Stimulated activated CD4-positive, alpha-beta T cell treated with anti-CD3 and anti-CD28 coated beads, Interleukin-4, amount 100 ng/mL, for 48 hours (primary cell): Measurements from ENCODE around the gene CHST11.
A peak's percentile ranks its signal among the peaks of the same experiment; 100 is the strongest.
"Not testable (repeated sequence)": the region's sequence is repeated elsewhere in the genome, so short reads cannot be mapped to it uniquely, and the experiment has no call there.

Source experiments
- DNase-seq, 2 donors: peaks; one replicate each; pipeline ENCODE4 v3.0.0-alpha.2; 2020; ENCODE audit warnings: low read depth in 2 of 2

The CHST11 gene

DNA sequence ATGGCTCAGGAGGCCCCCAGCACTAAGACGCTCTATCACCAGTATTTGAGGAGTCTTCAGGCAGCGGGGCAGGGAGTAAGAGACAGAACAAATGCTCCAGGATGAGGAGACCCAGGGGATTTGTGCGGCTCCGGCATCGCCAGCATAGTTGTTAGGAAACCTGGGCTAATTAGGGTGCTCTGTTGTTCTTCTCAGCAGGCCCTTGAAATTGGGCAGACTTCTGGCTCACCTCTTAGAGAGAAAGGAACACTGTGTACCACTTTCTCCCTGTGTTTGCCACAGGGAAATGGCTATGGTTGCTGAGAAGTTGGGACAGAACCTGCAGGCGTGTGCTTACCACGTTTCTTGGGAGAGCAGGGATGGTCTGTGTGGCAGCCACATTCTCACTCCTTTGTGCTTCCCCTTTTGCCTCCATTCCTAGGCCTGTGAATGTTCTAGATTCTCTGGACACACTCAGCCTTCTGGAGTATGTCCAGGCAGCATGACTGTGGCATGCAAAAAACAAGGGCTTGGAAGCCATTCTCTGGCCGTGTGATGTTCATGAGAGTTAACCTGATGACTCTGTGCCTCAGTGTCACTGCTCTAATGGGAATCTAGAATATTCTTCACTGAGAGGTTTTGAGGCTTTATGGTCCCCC lies 109.0 kb downstream of the CHST11 start:
- no peak for DNase-seq

DNA sequence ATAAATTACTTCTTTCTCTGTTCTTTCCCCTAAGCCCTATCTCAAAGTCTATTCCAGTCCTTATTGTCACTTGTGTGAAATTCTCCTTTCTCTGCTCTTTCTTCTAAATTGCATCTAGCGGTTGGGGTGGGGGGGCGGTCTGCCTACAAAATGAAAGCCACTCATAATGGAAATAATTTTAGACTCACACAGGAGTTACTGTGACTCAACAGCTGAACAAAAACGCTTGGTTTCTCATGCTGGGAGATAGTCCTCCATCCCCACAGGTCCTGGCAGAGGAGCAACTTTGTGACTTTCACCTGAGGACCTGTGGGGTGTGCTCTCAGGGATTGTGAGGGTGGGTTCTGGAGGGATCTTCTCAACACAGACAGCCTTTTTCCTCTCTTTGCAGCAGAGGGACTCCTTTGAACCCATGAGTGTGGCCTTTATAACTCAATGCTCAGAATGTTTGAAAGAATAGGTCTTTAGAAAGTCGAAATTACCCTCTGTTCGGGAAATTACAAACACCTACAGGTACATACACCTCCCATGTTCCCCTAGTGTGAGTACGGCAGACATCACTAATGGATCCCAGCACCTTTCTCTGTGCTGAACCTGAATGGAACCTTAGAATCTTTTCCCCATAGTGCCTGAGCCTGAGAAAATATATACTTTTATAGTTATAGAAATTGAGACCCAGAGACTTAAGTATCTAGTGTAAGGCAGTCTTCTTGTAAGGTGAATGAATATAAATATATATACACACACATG lies 109.7 kb downstream of the CHST11 start:
- DNase-seq: peak in 1 of 2 donors; percentile 20

- no peak for DNase-seq
These were observed 111.2 kb downstream of the CHST11 start for GRCh38 chr12:104567832-104568486.

- no peak for DNase-seq
These were observed 111.7 kb downstream of the CHST11 start for GRCh38 chr12:104568487-104568868.

- DNase-seq: no peak
These were observed 112.2 kb downstream of the CHST11 start for GRCh38 chr12:104568935-104569334.

GRCh38 chr12:104569346-104570173 lies 112.8 kb downstream of the CHST11 start:
- no peak for DNase-seq

- DNase-seq: no peak
These were observed 113.6 kb downstream of the CHST11 start for GRCh38 chr12:104570174-104570907.

GRCh38 chr12:104571328-104571727 lies 114.6 kb downstream of the CHST11 start:
- DNase-seq: no peak

DNA sequence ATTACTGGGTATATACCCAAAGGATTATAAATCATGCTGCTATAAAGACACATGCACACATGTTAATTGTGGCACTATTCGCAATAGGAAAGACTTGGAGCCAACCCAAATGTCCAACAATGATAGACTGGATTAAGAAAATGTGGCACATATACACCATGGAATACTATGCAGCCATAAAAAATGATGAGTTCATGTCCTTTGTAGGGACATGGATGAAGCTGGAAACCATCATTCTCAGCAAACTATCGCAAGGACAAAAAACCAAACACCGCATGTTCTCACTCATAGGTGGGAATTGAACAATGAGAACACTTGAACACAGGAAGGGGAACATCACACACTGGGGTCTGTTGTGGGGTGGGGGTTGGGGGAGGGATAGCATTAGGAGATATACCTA lies 117.6 kb downstream of the CHST11 start:
- not testable (repeated sequence) for DNase-seq

- not testable (repeated sequence) for DNase-seq
These were observed 118.0 kb downstream of the CHST11 start for GRCh38 chr12:104574758-104575157.

DNA sequence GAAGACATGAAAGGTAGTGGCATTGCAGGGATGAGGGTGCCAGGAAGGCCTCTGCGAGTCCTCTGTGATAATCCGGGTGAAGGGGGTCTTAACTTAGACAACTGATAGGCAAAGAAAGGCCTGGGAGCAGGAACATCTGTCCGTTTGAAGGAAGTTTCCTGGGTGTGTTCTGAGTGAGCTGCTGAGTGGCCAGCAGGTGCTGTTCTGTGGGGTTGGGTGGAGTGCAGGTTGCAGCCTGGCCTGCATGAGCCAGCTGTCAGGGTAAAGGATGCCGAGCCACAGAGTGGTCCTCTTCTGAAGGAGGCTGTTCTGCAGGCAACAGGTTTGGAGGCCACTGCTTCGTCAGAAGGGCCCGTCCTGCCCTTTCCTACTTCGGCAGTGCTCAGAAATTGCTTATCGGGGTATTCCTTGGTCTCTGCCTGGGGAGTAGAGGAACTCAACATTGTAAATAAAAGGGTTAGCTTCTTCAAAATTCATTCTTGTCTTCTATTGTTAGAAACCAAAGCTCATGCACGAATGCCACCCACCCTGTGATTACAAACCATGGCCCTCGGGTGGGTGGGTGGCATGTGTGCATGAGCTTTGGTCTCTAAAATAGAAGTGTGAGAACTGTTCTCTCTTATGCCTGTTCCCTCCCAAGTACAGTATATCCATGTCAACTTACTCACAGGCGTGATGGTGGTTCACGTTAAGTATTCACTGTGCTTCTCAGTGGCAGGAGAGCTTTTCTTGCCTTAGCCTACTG lies 118.9 kb downstream of the CHST11 start:
- DNase-seq: no peak

GRCh38 chr12:104576187-104576778 lies 119.5 kb downstream of the CHST11 start:
- DNase-seq: no peak

GRCh38 chr12:104576980-104577580 lies 120.3 kb downstream of the CHST11 start:
- DNase-seq: no peak

DNA sequence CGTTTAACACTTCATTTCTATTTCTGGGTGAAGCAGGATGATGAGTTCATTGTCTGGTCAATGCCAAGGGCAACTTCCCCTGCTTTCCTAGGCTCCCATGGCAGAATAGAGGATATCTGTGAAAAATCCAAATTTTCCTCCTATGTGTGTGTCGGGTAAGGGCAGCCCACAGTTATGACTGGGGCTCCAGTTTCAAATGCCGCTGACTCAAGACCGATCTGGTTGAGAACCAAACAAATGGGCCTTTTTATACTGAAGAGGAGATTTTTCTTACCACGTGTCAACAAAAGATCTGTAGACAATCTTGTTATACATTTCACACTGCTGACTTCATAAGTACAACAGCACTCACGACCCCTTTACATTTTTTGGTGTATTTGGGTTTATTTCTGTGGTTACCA lies 120.8 kb downstream of the CHST11 start:
- DNase-seq: no peak

- peak; percentile 12 to 43 for DNase-seq
These were observed 121.7 kb downstream of the CHST11 start for GRCh38 chr12:104578453-104578852.

DNA sequence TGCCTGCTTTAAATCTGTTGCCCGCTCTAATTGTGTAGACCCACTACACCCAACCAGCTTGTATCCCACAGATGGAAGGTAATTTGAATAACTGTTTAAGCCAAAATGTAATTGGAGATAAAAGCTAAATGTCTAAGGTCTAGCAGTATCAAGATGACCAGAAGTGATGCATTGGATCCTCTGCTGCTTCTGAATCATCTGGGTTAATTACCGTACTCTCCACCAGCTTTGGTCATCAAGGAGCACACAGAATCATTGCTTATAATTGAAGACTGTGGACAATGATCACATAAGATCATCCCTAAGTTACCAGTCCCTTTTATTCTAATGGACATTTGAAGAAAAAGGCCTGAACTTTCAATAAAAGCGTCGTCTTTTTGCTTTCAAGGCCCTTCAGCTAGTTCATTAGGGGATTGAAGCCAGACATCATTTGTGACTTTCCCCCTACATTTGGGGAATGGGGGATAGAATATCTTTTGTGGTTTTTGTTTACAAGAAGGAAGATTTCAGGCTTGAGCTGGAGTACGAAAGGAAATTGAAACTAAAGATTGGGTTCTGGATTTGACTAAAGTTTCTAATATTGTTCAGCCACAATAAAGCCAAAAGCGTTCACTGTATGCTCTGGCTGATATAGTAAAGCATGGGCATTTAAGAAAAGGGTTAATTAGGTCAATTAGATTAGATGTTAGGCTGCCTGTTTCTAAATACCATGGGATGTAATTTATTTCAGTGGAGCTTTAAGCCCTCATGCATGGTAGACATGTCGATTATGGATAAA lies 123.2 kb downstream of the CHST11 start:
- DNase-seq: no peak

GRCh38 chr12:104581005-104581570 lies 124.3 kb downstream of the CHST11 start:
- DNase-seq: no peak

GRCh38 chr12:104582739-104583138 lies 126.0 kb downstream of the CHST11 start:
- no peak for DNase-seq

GRCh38 chr12:104583301-104583700 lies 126.6 kb downstream of the CHST11 start:
- DNase-seq: no peak
